WERI-Rb-1 (cell line): Measurements from ENCODE around the gene VEGFB.

Experiments used
- DNase-seq: peaks from one replicate; pipeline ENCODE4 v3.0.0-alpha.2; 2020
- H3K27ac ChIP-seq: fragments of 250-450 bp; sonication (Bioruptor Pico); 2 replicates; pipeline ENCODE4 v1.5.1; 2020; ENCODE audit warnings: mild to moderate bottlenecking, moderate library complexity
- H3K27me3 ChIP-seq: fragments of 250-450 bp; sonication (Bioruptor Pico); 2 replicates; pipeline ENCODE4 v1.5.1; 2021; ENCODE audit warnings: mild to moderate bottlenecking, low read depth, moderate library complexity; ENCODE audit not compliant: insufficient read depth, severe bottlenecking
- H3K36me3 ChIP-seq: fragments of 250-450 bp; sonication (Bioruptor Pico); 2 replicates; pipeline ENCODE4 v1.5.1; 2020; ENCODE audit warnings: mild to moderate bottlenecking, moderate library complexity
- H3K4me3 ChIP-seq: 2 replicates; pipeline ENCODE4 v1.5.1; 2011; ENCODE audit warnings: low read depth, mild to moderate bottlenecking, control low read depth, low read length
- H3K9me3 ChIP-seq: fragments of 250-450 bp; sonication (Bioruptor Pico); 2 replicates; pipeline ENCODE4 v1.5.1; 2021; ENCODE audit warnings: mild to moderate bottlenecking, moderate library complexity; ENCODE audit not compliant: severe bottlenecking
- CTCF ChIP-seq: IDR thresholded peaks from 2 replicates; pipeline ENCODE4 v1.5.1; 2011; ENCODE audit warnings: low read depth, mild to moderate bottlenecking, control low read depth, inconsistent platforms, low read length

Gene VEGFB

GRCh38 chr11:64219354-64219684, 15.1 kb upstream of the VEGFB start:
- H3K27me3 ChIP-seq = no peaks in the 10 kb centered on the region
- no peak overlapping the region for H3K4me3 ChIP-seq
- H3K36me3 ChIP-seq = no peaks in the 10 kb centered on the region; the same call in 1 of the 2 replicates
- no peak for TF ChIP-seq CTCF
- no peak overlapping the region for H3K27ac ChIP-seq
- no peaks in the 10 kb centered on the region for H3K9me3 ChIP-seq
- no peak for DNase-seq

GRCh38 chr11:64219755-64220154, 14.6 kb upstream of the VEGFB start:
- Histone ChIP-seq H3K9me3 (no peaks in the 10 kb centered on the region), H3K36me3 (no peaks in the 10 kb centered on the region; the same call in 1 of the 2 replicates), H3K27ac (no peak overlapping the region), H3K27me3 (no peaks in the 10 kb centered on the region), H3K4me3 (no peak overlapping the region)
- TF ChIP-seq CTCF = no peak
- no peak for DNase-seq

GRCh38 chr11:64220271-64220670, 14.1 kb upstream of the VEGFB start:
- no peak for TF ChIP-seq CTCF
- H3K36me3 ChIP-seq = no peaks in the 10 kb centered on the region; the same call in 1 of the 2 replicates
- H3K27ac ChIP-seq = no peak overlapping the region
- DNase-seq = no peak
- no peaks in the 10 kb centered on the region for H3K9me3 ChIP-seq
- no peaks in the 10 kb centered on the region for H3K27me3 ChIP-seq
- H3K4me3 ChIP-seq = no peak overlapping the region

GRCh38 chr11:64220798-64221197, 13.6 kb upstream of the VEGFB start:
- no peak for TF ChIP-seq CTCF
- Histone ChIP-seq H3K9me3 (no peaks in the 10 kb centered on the region), H3K27me3 (no peaks in the 10 kb centered on the region), H3K36me3 (no peaks in the 10 kb centered on the region; the same call in 1 of the 2 replicates), H3K27ac (no peak overlapping the region), H3K4me3 (no peak overlapping the region)
- no peak for DNase-seq

GRCh38 chr11:64222651-64223000, 11.8 kb upstream of the VEGFB start:
- DNase-seq = no peak
- H3K27ac ChIP-seq = no peak overlapping the region
- no peaks in the 10 kb centered on the region; the same call in 1 of the 2 replicates for H3K36me3 ChIP-seq
- H3K9me3 ChIP-seq = no peaks in the 10 kb centered on the region
- H3K27me3 ChIP-seq = no peaks in the 10 kb centered on the region
- no peak overlapping the region for H3K4me3 ChIP-seq
- no peak for TF ChIP-seq CTCF

- H3K4me3 ChIP-seq = no peak overlapping the region
- H3K9me3 ChIP-seq = no peaks in the 10 kb centered on the region
- TF ChIP-seq CTCF = no peak
- H3K36me3 ChIP-seq = no peaks in the 10 kb centered on the region; the same call in 1 of the 2 replicates
- no peak for DNase-seq
- no peaks in the 10 kb centered on the region for H3K27me3 ChIP-seq
- no peak overlapping the region for H3K27ac ChIP-seq
Measured at GRCh38 chr11:64223001-64223651, 11.3 kb upstream of the VEGFB start.
